Gastrocnemius medialis (tissue), 4 donors: ENCODE data around the gene LRRC26. TPM values are rescaled to one million over a fixed set of nuclear protein-coding genes. Genes with fewer than 3 reads are reported as not detected.
"Not testable (repeated sequence)": the region's sequence is repeated elsewhere in the genome, so short reads cannot be mapped to it uniquely, and the experiment has no call there.

Source experiments
- ATAC-seq, 2 donors: fragments of 150-250 bp; one replicate each; pipeline ENCODE4 v1.9.1; 2016
- DNase-seq, 2 donors: peaks; one replicate each; pipeline ENCODE4 v3.0.0-alpha.2; 2019
- H3K27ac ChIP-seq, 4 donors: fragments of 200-600 bp; sonication (generic); 1 replicate in 1 of 4; 2 replicates in 3 of 4; pipeline ENCODE4 v1.5.1; 2016 to 2018; ENCODE audit warnings: mild to moderate bottlenecking in 2 of 4, moderate library complexity in 1 of 4
- H3K27me3 ChIP-seq, 3 donors: fragments of 200-600 bp; sonication (generic) in 2 of 3; 1 replicate in 1 of 3; 2 replicates in 2 of 3; pipeline versions ENCODE4 v1.5.1 to v1.6.0; 2016 to 2019; ENCODE audit warnings: mild to moderate bottlenecking in 1 of 3, moderate library complexity in 1 of 3
- H3K36me3 ChIP-seq, 2 donors: fragments of 200-600 bp; sonication (generic) in 1 of 2; one replicate each; pipeline ENCODE4 v1.5.1; 2017 to 2018
- H3K4me1 ChIP-seq, 2 donors: fragments of 200-600 bp; sonication (generic) in 1 of 2; one replicate each; pipeline ENCODE4 v1.5.1; 2016 to 2017; ENCODE audit warnings: mild to moderate bottlenecking in 2 of 2
- H3K4me3 ChIP-seq, 4 donors: fragments of 200-600 bp; sonication (generic) in 3 of 4; 1 replicate in 1 of 4; 2 replicates in 3 of 4; pipeline ENCODE4 v1.5.1; 2016 to 2019; ENCODE audit warnings: mild to moderate bottlenecking in 2 of 4
- H3K9me3 ChIP-seq, 3 donors: fragments of 200-600 bp; sonication (generic) in 2 of 3; 1 replicate in 1 of 3; 2 replicates in 2 of 3; pipeline ENCODE4 v1.5.1; 2016 to 2019
- POLR2A ChIP-seq, 2 donors: fragments of 450-650 bp; IDR thresholded peaks; one replicate each; pipeline ENCODE4 v1.6.1; 2017; ENCODE audit warnings: antibody characterized with exemption in 2 of 2, mild to moderate bottlenecking in 2 of 2, moderate library complexity in 2 of 2
- in situ Hi-C, 4 donors: fragments of 200-750 bp; cut with MboI; loops; one replicate each; pipeline versions ENCODE4 v1.15.0 to v1.8.0; 2017; ENCODE audit warnings: low sequenced_read_pairs in 4 of 4
- intact Hi-C: fragments of 100-400 bp; cut with DNase I; formaldehyde crosslinking; loops from one replicate; pipeline ENCODE4 v1.15.1; 2023; ENCODE audit warnings: low total_unique reads
- total RNA-seq, 4 donors: library from RNA; depleted of rRNA; stranded (reverse); fragments of >200 nt; gene quantifications; one replicate each; pipeline versions ENCODE4 v1.1.0 to v1.2.3, GENCODE V29; 2016
- TF ChIP-seq, protein P1 (sequence below), 5 experiments: fragments of 450-650 bp in 3 of 5; fragments of 200-600 bp in 2 of 5; sonication (generic) in 2 of 5; IDR thresholded peaks in 4 of 5; conservative IDR thresholded peaks in 1 of 5; 1 replicate in 4 of 5; 2 replicates in 1 of 5; pipeline ENCODE4 v1.5.1; 2016 to 2019; ENCODE audit warnings: antibody characterized with exemption in 5 of 5, mild to moderate bottlenecking in 3 of 5, moderate library complexity in 3 of 5

LRRC26 gene
- total RNA-seq, 4 donors from 2014 or later = not detected

DNA sequence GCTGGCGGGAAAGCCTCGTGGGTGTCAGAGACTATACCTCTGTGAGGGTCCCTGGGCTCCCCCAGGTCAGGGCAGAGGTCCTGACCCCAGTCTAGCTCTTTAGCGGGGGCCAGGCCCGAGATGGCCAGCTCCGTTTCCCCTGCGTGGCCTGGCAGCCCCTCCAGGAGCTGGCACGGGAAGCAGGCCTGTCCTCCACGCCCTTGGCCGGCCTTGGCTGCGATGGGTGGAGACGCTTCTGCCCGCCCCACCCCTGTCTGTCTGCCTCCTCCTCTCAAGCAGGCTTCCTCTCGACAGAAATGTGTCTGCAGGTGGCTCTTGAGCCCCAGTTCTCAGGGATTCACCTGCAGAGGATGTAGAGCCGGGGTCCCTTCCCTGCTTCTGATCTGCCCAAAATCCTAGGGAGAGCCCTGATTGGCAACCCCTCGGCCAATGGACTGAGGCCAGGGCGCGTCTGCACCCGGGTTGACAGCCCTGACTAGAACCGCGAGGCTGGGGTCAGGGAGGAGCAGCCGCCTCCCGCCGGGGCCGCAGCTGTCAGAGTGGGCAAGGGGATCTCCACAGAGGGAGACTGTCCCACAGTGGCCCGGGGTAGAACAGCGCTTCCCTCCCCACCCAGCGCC lies 33.5 kb downstream of the LRRC26 start:
- no peak for TF ChIP-seq POLR2A (IDR thresholded peaks at IDR 0.05)
- TF ChIP-seq, protein P1, sequence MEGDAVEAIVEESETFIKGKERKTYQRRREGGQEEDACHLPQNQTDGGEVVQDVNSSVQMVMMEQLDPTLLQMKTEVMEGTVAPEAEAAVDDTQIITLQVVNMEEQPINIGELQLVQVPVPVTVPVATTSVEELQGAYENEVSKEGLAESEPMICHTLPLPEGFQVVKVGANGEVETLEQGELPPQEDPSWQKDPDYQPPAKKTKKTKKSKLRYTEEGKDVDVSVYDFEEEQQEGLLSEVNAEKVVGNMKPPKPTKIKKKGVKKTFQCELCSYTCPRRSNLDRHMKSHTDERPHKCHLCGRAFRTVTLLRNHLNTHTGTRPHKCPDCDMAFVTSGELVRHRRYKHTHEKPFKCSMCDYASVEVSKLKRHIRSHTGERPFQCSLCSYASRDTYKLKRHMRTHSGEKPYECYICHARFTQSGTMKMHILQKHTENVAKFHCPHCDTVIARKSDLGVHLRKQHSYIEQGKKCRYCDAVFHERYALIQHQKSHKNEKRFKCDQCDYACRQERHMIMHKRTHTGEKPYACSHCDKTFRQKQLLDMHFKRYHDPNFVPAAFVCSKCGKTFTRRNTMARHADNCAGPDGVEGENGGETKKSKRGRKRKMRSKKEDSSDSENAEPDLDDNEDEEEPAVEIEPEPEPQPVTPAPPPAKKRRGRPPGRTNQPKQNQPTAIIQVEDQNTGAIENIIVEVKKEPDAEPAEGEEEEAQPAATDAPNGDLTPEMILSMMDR (IDR thresholded peaks at IDR 0.05 in 4 of 5, conservative IDR thresholded peaks at IDR 0.05 in 1 of 5) = no peak
- Histone ChIP-seq H3K4me3 (no peak overlapping the region), H3K27ac (no peak overlapping the region), H3K4me1 (no peaks in the 10 kb centered on the region), H3K36me3 (no peaks in the 10 kb centered on the region), H3K27me3 (peaks cover 68 to 81% (median 70%) of the 10 kb centered on the region in 3 donors), H3K9me3 (no peaks in the 10 kb centered on the region)
- intact Hi-C loops (no loop called here), in situ Hi-C loops (no loop called here)
- ATAC-seq = no peak
- DNase-seq = no peak

DNA sequence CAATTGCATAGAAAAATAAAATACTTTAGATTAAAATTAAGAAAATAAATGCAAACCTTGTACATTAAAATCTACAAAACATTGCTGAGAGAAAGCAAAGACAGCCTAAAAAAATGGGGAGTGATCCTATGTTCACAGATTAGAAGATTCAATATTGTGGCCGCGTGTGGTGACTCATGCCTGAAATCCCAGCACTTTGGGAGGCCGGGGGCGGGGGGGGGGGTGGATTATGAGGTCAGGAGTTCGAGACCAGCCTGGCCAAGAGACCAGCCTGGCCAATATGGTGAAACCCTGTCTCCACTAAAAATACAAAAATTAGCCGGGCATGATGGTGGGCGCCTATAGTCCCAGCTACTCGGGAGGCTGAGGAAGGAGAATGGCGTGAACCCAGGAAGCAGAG lies 34.7 kb downstream of the LRRC26 start:
- in situ Hi-C loops, H3K27ac ChIP-seq, ATAC-seq, H3K36me3 ChIP-seq, DNase-seq, intact Hi-C loops, H3K4me3 ChIP-seq, H3K4me1 ChIP-seq, H3K9me3 ChIP-seq: not testable (repeated sequence)
- peaks cover 66 to 77% (median 70%) of the 10 kb centered on the region in 3 donors for H3K27me3 ChIP-seq

DNA sequence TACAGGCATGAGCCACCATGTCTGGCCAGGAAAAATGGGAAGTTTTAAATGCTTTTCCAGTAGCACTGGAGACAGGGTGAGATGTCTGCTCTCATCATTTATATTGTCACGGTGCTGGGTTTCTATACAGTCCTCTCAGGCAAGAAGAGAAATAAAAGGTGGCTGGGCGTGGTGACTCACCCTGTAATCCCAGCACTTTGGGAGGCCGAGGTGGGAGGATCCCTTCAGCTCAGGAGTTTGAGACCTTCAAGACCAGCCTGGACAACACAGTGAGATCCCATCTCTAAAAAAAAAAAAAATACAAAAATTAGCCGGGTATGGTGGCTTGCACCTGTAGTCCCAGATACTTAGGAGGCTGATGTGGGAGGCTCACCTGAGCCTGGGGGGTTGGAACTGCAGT lies 35.7 kb downstream of the LRRC26 start:
- Histone ChIP-seq H3K4me1 (no peaks in the 10 kb centered on the region), H3K36me3 (no peaks in the 10 kb centered on the region), H3K9me3 (no peaks in the 10 kb centered on the region), H3K4me3 (no peak overlapping the region), H3K27me3 (peaks cover 61 to 69% (median 63%) of the 10 kb centered on the region in 3 donors), H3K27ac (no peak overlapping the region)
- in situ Hi-C loops = no loop called here
- DNase-seq (no peak), ATAC-seq (no peak)
- intact Hi-C loops = no loop called here
- TF ChIP-seq POLR2A (IDR thresholded peaks at IDR 0.05) = no peak
- TF ChIP-seq, protein P1 (IDR thresholded peaks at IDR 0.05 in 4 of 5, conservative IDR thresholded peaks at IDR 0.05 in 1 of 5) = no peak

DNA sequence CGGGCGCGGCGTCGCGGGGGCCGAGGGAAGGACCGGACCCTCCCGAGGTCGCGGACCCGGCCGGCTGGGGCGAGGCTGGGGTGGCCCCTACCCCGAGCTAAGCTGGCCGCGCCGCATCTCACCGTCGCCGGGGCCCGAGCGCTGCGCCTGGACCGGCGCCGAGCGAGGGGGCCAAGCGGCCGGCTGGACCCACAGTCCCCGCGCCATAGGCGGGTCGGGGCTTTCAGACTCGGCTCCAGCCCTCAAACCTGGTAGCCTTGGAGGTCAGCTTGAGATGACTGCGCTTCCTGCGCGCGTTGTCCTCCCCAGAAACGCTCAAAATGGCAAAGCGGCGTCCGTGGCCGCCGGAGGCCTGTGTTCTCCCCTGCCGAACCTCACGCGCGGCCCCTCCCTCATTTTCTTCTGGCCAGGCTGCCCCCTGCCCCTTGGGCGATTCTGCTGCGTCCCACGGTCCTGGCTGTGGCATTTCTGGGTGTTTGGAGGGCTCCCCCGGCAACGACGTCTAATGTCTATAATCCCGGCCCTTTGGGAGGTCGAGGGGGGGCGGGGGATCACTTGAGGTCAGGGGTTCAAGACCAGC lies 39.6 kb downstream of the LRRC26 start:
- no peaks in the 10 kb centered on the region for H3K9me3 ChIP-seq
- intact Hi-C loops (no loop called here), in situ Hi-C loops (no loop called here)
- ATAC-seq (no peak), DNase-seq (no peak)
- peaks cover 28 to 32% (median 30%) of the 10 kb centered on the region in 3 donors for H3K27me3 ChIP-seq
- H3K4me3 ChIP-seq = peak overlapping the region; percentile 62 to 88 (median 78)
- H3K36me3 ChIP-seq = no peaks in the 10 kb centered on the region
- H3K27ac ChIP-seq = no peak overlapping the region
- peaks cover 12 to 17% of the 10 kb centered on the region in 2 donors for H3K4me1 ChIP-seq
- TF ChIP-seq POLR2A (IDR thresholded peaks at IDR 0.05) = no peak
- TF ChIP-seq, protein P1 (IDR thresholded peaks at IDR 0.05 in 4 of 5, conservative IDR thresholded peaks at IDR 0.05 in 1 of 5) = no peak

DNA sequence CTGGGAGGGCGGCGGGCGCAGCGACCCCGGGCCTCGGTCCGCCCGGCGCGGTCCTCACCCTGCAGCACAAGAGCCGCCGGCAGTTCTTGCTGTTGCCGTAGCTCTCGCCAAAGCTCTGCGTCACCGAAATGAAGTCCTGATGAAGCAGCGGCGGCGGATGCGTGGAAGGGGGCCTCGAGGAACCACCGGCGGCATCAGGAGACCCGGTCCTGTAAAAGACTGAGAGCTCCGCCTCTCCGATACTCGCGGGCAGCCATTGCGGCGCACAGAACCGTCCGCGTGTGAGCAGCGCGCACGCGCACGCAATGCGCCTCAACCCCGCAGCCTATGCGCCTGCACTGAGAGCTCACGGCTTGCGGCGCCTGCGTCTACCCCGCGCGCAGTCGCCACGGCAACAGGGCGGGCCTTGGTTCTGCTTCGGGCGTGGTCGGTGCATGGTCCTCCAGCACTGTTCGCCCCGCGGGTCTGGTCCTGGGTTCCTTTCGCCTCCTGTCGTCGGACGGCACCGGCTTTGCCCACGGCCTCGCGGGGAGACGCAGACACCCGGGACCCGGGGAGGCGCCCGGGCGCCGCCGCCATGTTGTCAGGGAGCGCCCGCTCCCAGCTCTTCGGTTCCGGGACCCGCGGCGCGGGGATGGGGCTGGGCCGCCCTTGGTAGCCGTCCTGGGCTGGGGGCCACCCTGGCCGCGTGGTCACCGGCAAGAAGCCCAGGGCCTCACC lies 40.2 kb downstream of the LRRC26 start:
- no peaks in the 10 kb centered on the region for H3K9me3 ChIP-seq
- DNase-seq = peak; percentile 63 to 72
- intact Hi-C loops = no loop called here
- no peak for TF ChIP-seq POLR2A (IDR thresholded peaks at IDR 0.05)
- TF ChIP-seq, protein P1 (IDR thresholded peaks at IDR 0.05 in 4 of 5, conservative IDR thresholded peaks at IDR 0.05 in 1 of 5) = no peak
- peaks cover 22 to 30% (median 28%) of the 10 kb centered on the region in 3 donors for H3K27me3 ChIP-seq
- ATAC-seq = peak; percentile 93 to 96
- no peaks in the 10 kb centered on the region for H3K36me3 ChIP-seq
- H3K4me1 ChIP-seq = peaks cover 12 to 17% of the 10 kb centered on the region in 2 donors
- H3K27ac ChIP-seq = peak overlapping the region in 3 of 4 donors; percentile 49 to 54 (median 54)
- in situ Hi-C loops = loop anchor here in 2 of 4 donors (10.0 kb wide), 2 partner anchors 85 to 95 kb away; partner anchors contain the start of genes CYSRT1 (in 1 of the 2), RNF208 (in 1 of the 2) and RNF224 (in 1 of the 2)
- peak overlapping the region; percentile 62 to 88 (median 78) for H3K4me3 ChIP-seq
